Measurements from ENCODE around the gene C11orf91. TPM values are rescaled to one million over a fixed set of nuclear protein-coding genes. Genes with fewer than 3 reads are reported as not detected.

Gene C11orf91
- total RNA-seq, result 0.23 TPM in 1 of 2 replicates, not detected in the other

GRCh38 chr11:33700502-33701271 is at the start of gene C11orf91:
Gene C11orf91, minus strand, starts transcription at chr11:33700826. Its CDS starts 86 bp downstream, at chr11:33700740.
- peak within 1 kb of the TSS; percentile 84 for H3K4me3 Mint-ChIP-seq
- peaks cover 29% of the 10 kb centered on the region for H3K4me1 Mint-ChIP-seq (ENCODE audit: low read depth)
- peaks cover 4% of the 10 kb centered on the region for H3K36me3 Mint-ChIP-seq (ENCODE audit: low read depth)
- H3K27ac Mint-ChIP-seq, result peak within 1 kb of the TSS; percentile 78
- peak; percentile 94 for DNase-seq (ENCODE audit: low spot score)
- H3K9me3 Mint-ChIP-seq, result no peaks in the 10 kb centered on the region
- intact Hi-C loops (cut with micrococcal nuclease), result loop anchor here (1.0 to 10.0 kb wide), 10 partner anchors 22 to 1962 kb away; partner anchors contain the start of genes ABTB2, CAT, CSTF3 and EIF3M
- H3K27me3 Mint-ChIP-seq (ENCODE audit: insufficient read depth), result peaks cover 22% of the 10 kb centered on the region

- H3K4me1 Mint-ChIP-seq (ENCODE audit: low read depth), result peaks cover under 1% of the 10 kb centered on the region
- no peak overlapping the region for H3K4me3 Mint-ChIP-seq
- no peaks in the 10 kb centered on the region for H3K9me3 Mint-ChIP-seq
- peaks cover 32% of the 10 kb centered on the region for H3K36me3 Mint-ChIP-seq (ENCODE audit: low read depth)
- no peak for DNase-seq (ENCODE audit: low spot score)
- intact Hi-C loops (cut with micrococcal nuclease), result no loop called here
- no peak overlapping the region for H3K27ac Mint-ChIP-seq
- no peaks in the 10 kb centered on the region for H3K27me3 Mint-ChIP-seq (ENCODE audit: insufficient read depth)
Measured at GRCh38 chr11:33747979-33748378, 47.4 kb upstream of the C11orf91 start.

GRCh38 chr11:33743291-33743690 is 42.7 kb upstream of the C11orf91 start:
- no peaks in the 10 kb centered on the region for H3K27me3 Mint-ChIP-seq (ENCODE audit: insufficient read depth)
- H3K4me3 Mint-ChIP-seq, result no peak overlapping the region
- H3K9me3 Mint-ChIP-seq, result no peaks in the 10 kb centered on the region
- intact Hi-C loops (cut with micrococcal nuclease), result no loop called here
- no peak overlapping the region for H3K27ac Mint-ChIP-seq
- H3K4me1 Mint-ChIP-seq (ENCODE audit: low read depth), result no peaks in the 10 kb centered on the region
- H3K36me3 Mint-ChIP-seq (ENCODE audit: low read depth), result peaks cover 28% of the 10 kb centered on the region
- DNase-seq (ENCODE audit: low spot score), result no peak

- H3K27ac Mint-ChIP-seq, result no peak overlapping the region
- H3K36me3 Mint-ChIP-seq (ENCODE audit: low read depth), result peaks cover 21% of the 10 kb centered on the region
- H3K4me1 Mint-ChIP-seq (ENCODE audit: low read depth), result no peaks in the 10 kb centered on the region
- no peaks in the 10 kb centered on the region for H3K9me3 Mint-ChIP-seq
- intact Hi-C loops (cut with micrococcal nuclease), result loop anchor here (1.0 kb wide), 3 partner anchors 26 to 380 kb away; no protein-coding TSS in a partner anchor
- no peak for DNase-seq (ENCODE audit: low spot score)
- no peak overlapping the region for H3K4me3 Mint-ChIP-seq
- H3K27me3 Mint-ChIP-seq (ENCODE audit: insufficient read depth), result no peaks in the 10 kb centered on the region
Measured at GRCh38 chr11:33742249-33742851, 41.7 kb upstream of the C11orf91 start.

GRCh38 chr11:33741806-33742205 is 41.2 kb upstream of the C11orf91 start:
- Mint-ChIP-seq H3K27ac (no peak overlapping the region), H3K9me3 (no peaks in the 10 kb centered on the region), H3K4me3 (no peak overlapping the region), H3K36me3 (ENCODE audit: low read depth) (peaks cover 18% of the 10 kb centered on the region), H3K4me1 (ENCODE audit: low read depth) (no peaks in the 10 kb centered on the region), H3K27me3 (ENCODE audit: insufficient read depth) (peaks cover 3% of the 10 kb centered on the region)
- no peak for DNase-seq (ENCODE audit: low spot score)
- intact Hi-C loops (cut with micrococcal nuclease), result loop anchor here (1.0 kb wide), 3 partner anchors 26 to 380 kb away; no protein-coding TSS in a partner anchor

GRCh38 chr11:33737362-33737821 is 36.8 kb upstream of the C11orf91 start:
- DNase-seq (ENCODE audit: low spot score), result no peak
- Mint-ChIP-seq H3K36me3 (ENCODE audit: low read depth) (peaks cover 22% of the 10 kb centered on the region), H3K4me1 (ENCODE audit: low read depth) (peaks cover 26% of the 10 kb centered on the region), H3K4me3 (no peak overlapping the region), H3K9me3 (no peaks in the 10 kb centered on the region), H3K27ac (no peak overlapping the region), H3K27me3 (ENCODE audit: insufficient read depth) (peaks cover 3% of the 10 kb centered on the region)
- intact Hi-C loops (cut with micrococcal nuclease), result loop anchor here (10.0 kb wide), 2 partner anchors 573 to 697 kb away; partner anchors contain the start of genes CAT and CSTF3

- intact Hi-C loops (cut with micrococcal nuclease), result loop anchor here (1.0 to 10.0 kb wide), 3 partner anchors 38 to 699 kb away; partner anchors contain the start of genes CAT, CSTF3 and FBXO3
- peaks cover 3% of the 10 kb centered on the region for H3K27me3 Mint-ChIP-seq (ENCODE audit: insufficient read depth)
- H3K4me1 Mint-ChIP-seq (ENCODE audit: low read depth), result peaks cover 37% of the 10 kb centered on the region
- H3K27ac Mint-ChIP-seq, result peak within 1 kb of the TSS; percentile 89
- peak within 1 kb of the TSS; percentile 87 for H3K4me3 Mint-ChIP-seq
- DNase-seq (ENCODE audit: low spot score), result peak; percentile 83
- no peaks in the 10 kb centered on the region for H3K9me3 Mint-ChIP-seq
- H3K36me3 Mint-ChIP-seq (ENCODE audit: low read depth), result peaks cover 27% of the 10 kb centered on the region
Measured at GRCh38 chr11:33736148-33736812, 35.7 kb upstream of the C11orf91 start, which contains the start of gene CD59. Gene CD59, minus strand, starts transcription at chr11:33736423. Its CDS starts 13,978 bp downstream, at chr11:33722445.

GRCh38 chr11:33735271-33736147 is 34.9 kb upstream of the C11orf91 start:
- Mint-ChIP-seq H3K4me3 (peak overlapping the region; percentile 87), H3K27ac (peak overlapping the region; percentile 89), H3K4me1 (ENCODE audit: low read depth) (peaks cover 42% of the 10 kb centered on the region), H3K9me3 (no peaks in the 10 kb centered on the region), H3K36me3 (ENCODE audit: low read depth) (peaks cover 31% of the 10 kb centered on the region), H3K27me3 (ENCODE audit: insufficient read depth) (peaks cover 3% of the 10 kb centered on the region)
- intact Hi-C loops (cut with micrococcal nuclease), result loop anchor here (1.0 to 10.0 kb wide), 6 partner anchors 13 to 699 kb away; partner anchors contain the start of genes C11orf91, CAT, CSTF3 and FBXO3
- DNase-seq (ENCODE audit: low spot score), result peak; percentile 44

- H3K4me1 Mint-ChIP-seq (ENCODE audit: low read depth), result peaks cover 42% of the 10 kb centered on the region
- intact Hi-C loops (cut with micrococcal nuclease), result loop anchor here (1.0 to 10.0 kb wide), 5 partner anchors 12 to 700 kb away; partner anchors contain the start of genes C11orf91, CAT and CSTF3
- H3K27ac Mint-ChIP-seq, result peak overlapping the region; percentile 89
- peaks cover 3% of the 10 kb centered on the region for H3K27me3 Mint-ChIP-seq (ENCODE audit: insufficient read depth)
- H3K4me3 Mint-ChIP-seq, result peak overlapping the region; percentile 87
- no peak for DNase-seq (ENCODE audit: low spot score)
- H3K36me3 Mint-ChIP-seq (ENCODE audit: low read depth), result peaks cover 31% of the 10 kb centered on the region
- no peaks in the 10 kb centered on the region for H3K9me3 Mint-ChIP-seq
Measured at GRCh38 chr11:33734441-33735270, 34.0 kb upstream of the C11orf91 start.

GRCh38 chr11:33733980-33734379 is 33.4 kb upstream of the C11orf91 start:
- H3K27ac Mint-ChIP-seq, result no peak overlapping the region
- intact Hi-C loops (cut with micrococcal nuclease), result loop anchor here (2.0 to 10.0 kb wide), 3 partner anchors 319 to 701 kb away; partner anchors contain the start of genes CAT and CSTF3
- no peaks in the 10 kb centered on the region for H3K9me3 Mint-ChIP-seq
- peaks cover 3% of the 10 kb centered on the region for H3K27me3 Mint-ChIP-seq (ENCODE audit: insufficient read depth)
- H3K4me1 Mint-ChIP-seq (ENCODE audit: low read depth), result peaks cover 47% of the 10 kb centered on the region
- H3K4me3 Mint-ChIP-seq, result peak overlapping the region; percentile 87
- peaks cover 32% of the 10 kb centered on the region for H3K36me3 Mint-ChIP-seq (ENCODE audit: low read depth)
- no peak for DNase-seq (ENCODE audit: low spot score)

Data from activated T-helper 1 cell treated with anti-CD3 and anti-CD28 coated beads, Interleukin-12 subunit alpha, Interleukin-12 subunit beta, Interleukin-2, Interleukin-4 antibody, amounts not matched to agents 30 ng/mL and 10 ng/mL and 1 ng/mL, durations not matched to agents 14 hours and 24 hours and 36 hours (primary cell).